Cardiac fibroblast (primary cell): ENCODE results near the gene RPH3AL.

ENCODE experiments used
- DNase-seq, 2 donors: peaks; one replicate each; pipeline versions ENCODE4 v3.0.0 to v3.0.0-alpha.2; 2010; ENCODE audit warnings: low read depth in 2 of 2
- H3K4me3 ChIP-seq, 2 donors: replicated peaks in 1 of 2; 1 replicate in 1 of 2; 2 replicates in 1 of 2; pipeline ENCODE4 v1.5.1; 2011; ENCODE audit warnings: low read depth in 2 of 2, low read length in 2 of 2, mild to moderate bottlenecking in 2 of 2, moderate library complexity in 1 of 2
- TF ChIP-seq, protein P1 (sequence below): IDR thresholded peaks from one replicate; pipeline ENCODE4 v1.5.1; 2011; ENCODE audit warnings: low read depth, mild to moderate bottlenecking, low read length, inconsistent platforms

Gene RPH3AL

DNA sequence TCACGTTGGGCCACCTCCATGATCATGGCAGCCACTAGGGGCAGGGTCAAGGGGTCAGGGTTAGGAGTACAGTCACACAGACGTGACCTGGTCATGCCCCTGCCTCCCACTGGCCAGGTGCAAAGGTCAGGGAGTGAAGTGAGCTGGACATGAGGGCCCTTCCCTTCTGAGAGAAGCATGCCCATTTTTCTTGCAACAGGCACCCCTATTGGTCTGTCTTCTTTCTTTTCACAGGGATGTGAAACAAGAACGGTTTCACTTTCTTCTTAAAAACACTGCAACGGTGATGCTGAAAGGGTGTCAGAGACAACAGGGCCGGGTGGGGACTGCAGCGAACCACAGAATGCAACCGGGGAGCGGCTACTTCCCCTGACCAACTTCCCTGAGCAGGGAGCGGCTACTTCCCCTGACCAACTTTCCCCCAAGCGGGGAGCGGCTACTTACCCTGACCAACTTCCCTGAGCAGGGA, 119.1 kb downstream of the RPH3AL start:
- TF ChIP-seq, protein P1, sequence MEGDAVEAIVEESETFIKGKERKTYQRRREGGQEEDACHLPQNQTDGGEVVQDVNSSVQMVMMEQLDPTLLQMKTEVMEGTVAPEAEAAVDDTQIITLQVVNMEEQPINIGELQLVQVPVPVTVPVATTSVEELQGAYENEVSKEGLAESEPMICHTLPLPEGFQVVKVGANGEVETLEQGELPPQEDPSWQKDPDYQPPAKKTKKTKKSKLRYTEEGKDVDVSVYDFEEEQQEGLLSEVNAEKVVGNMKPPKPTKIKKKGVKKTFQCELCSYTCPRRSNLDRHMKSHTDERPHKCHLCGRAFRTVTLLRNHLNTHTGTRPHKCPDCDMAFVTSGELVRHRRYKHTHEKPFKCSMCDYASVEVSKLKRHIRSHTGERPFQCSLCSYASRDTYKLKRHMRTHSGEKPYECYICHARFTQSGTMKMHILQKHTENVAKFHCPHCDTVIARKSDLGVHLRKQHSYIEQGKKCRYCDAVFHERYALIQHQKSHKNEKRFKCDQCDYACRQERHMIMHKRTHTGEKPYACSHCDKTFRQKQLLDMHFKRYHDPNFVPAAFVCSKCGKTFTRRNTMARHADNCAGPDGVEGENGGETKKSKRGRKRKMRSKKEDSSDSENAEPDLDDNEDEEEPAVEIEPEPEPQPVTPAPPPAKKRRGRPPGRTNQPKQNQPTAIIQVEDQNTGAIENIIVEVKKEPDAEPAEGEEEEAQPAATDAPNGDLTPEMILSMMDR, result no peak
- no peak overlapping the region for H3K4me3 ChIP-seq
- no peak for DNase-seq

DNA sequence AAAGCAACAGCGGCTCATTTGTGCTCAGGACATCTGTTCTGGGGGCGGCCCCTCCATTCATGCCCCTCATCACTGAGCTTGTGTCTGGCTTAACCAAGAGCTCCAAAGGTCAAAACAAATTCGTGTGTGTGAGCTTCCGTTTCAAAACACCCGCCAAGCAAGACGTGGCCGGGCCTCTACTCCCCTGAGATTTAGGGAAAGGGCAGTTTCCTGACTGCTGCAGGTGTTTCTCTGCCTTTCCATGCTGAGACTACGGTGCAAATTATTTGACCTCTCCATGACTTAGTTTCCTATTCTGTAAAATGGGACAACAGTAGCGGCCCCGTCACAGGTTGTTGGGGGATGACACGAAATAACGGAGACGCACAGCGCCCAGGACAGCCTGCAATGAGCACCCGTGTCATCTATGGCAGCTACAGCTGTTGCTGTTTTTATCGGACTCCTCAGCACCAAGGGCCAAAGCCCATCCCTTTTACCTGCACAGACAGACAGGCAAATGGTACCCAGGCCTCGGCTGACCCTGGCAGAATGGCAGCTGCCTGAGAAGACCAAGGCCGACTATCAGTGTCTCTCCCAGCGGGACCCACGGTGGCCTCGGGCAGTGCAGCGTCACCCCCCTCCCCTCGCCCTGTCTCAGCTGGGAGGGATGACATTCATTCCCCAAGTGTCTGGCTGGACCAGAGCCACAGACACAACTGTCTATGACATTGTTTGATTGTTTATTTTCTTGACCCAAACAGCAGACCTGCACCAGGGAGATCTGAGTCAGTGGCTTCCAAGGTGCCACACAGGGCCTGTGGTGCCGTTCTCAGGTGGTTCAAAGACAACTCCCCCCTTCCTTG, 120.4 kb downstream of the RPH3AL start:
- TF ChIP-seq, protein P1, result no peak
- H3K4me3 ChIP-seq, result no peak overlapping the region
- no peak for DNase-seq

- TF ChIP-seq, protein P1, result no peak
These were observed 121.2 kb downstream of the RPH3AL start for GRCh38 chr17:231191-231965.

GRCh38 chr17:230395-230770, 122.2 kb downstream of the RPH3AL start:
- TF ChIP-seq, protein P1, result no peak
- DNase-seq, result no peak

More at GRCh38 chr17:231191-231965, 121.2 kb downstream of the RPH3AL start:
- DNase-seq, result no peak
- no peak overlapping the region for H3K4me3 ChIP-seq

GRCh38 chr17:229709-230394, 122.8 kb downstream of the RPH3AL start:
- DNase-seq, result no peak
- no peak overlapping the region for H3K4me3 ChIP-seq
- TF ChIP-seq, protein P1, result no peak

More at GRCh38 chr17:230395-230770, 122.2 kb downstream of the RPH3AL start:
- no peak overlapping the region for H3K4me3 ChIP-seq

DNA sequence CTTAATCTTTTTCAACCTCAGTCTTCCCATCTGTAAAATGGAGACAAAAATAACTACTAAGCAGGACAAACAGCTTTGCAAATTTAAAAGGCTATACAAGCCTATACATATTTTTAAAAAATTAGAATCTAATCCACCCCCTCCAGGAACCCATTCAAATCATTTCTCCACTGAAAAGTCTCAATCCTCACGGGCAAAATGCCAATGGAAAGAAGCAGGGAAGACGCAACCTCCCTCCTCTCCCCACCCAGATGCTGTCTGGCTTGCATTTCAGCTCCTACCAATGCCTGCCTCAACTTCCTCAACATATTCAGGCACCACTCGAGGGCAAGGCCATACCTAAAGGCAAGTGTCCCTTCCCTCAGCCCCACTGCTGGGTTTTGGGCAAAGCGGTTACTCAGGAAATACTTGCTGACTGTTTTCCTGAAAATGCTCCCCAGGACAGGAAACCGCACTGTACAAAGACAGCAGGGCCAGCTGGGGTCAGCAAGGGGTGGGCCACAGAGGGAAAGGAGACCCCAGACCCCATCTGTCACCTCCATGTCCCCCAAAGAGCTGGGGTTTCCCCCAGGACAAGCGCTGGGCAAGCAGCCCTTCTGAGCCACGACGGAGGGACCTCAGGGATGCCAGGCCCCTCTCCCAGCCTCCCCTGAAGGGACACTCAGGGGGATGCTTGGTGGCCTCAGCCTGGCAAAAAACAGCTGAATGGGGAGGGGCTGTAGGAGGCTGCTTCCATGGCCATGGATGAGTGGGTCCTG, 123.5 kb downstream of the RPH3AL start:
- TF ChIP-seq, protein P1, result no peak

More for the DNA sequence above, 123.5 kb downstream of the RPH3AL start:
- peak in 1 of 2 donors; percentile 22 for DNase-seq
- H3K4me3 ChIP-seq, result no peak overlapping the region
